Keratinocyte (primary cell): ENCODE measurements around the gene ADARB2. TPM values are rescaled to one million over a fixed set of nuclear protein-coding genes. Genes with fewer than 3 reads are reported as not detected.

Source experiments
- DNase-seq: peaks from one replicate; pipeline ENCODE4 v3.0.0-alpha.2; 2011; ENCODE audit warnings: low read depth, missing footprints, low spot score
- FAIRE-seq: peaks from 2 replicates; lab custom pipeline; 2011; peaks lifted over from hg19 to GRCh38; lab: Jason Lieb, UNC
- H2AFZ ChIP-seq: 2 replicates; pipeline ENCODE4 v1.6.0; 2012; ENCODE audit warnings: low read length, control low read depth, inconsistent platforms; ENCODE audit not compliant: control insufficient read depth
- H3K27ac ChIP-seq: 2 replicates; pipeline ENCODE4 v1.5.1; 2011; ENCODE audit warnings: low read length; ENCODE audit not compliant: control insufficient read depth, insufficient read depth
- H3K27me3 ChIP-seq: 3 replicates; pipeline ENCODE4 v1.6.0; 2011; ENCODE audit warnings: low read length; ENCODE audit not compliant: control insufficient read depth, insufficient read depth; ENCODE audit errors: extremely low read depth
- H3K36me3 ChIP-seq, 2 experiments: 2 replicates in 1 of 2; 3 replicates in 1 of 2; pipeline ENCODE4 v1.5.1; 2011; ENCODE audit warnings: low read length in 2 of 2, mild to moderate bottlenecking in 1 of 2; ENCODE audit not compliant: control insufficient read depth in 2 of 2, insufficient read depth in 2 of 2; ENCODE audit errors: extremely low read depth in 1 of 2
- H3K4me1 ChIP-seq: 3 replicates; pipeline ENCODE4 v1.5.1; 2011; ENCODE audit warnings: low read length; ENCODE audit not compliant: control insufficient read depth, insufficient read depth; ENCODE audit errors: extremely low read depth
- H3K4me2 ChIP-seq: 3 replicates; pipeline ENCODE4 v1.6.0; 2011; ENCODE audit warnings: low read depth, low read length; ENCODE audit not compliant: control insufficient read depth, insufficient read depth; ENCODE audit errors: extremely low read depth
- H3K4me3 ChIP-seq, 3 experiments: fragments of 200-600 bp in 1 of 3; sonication (generic) in 1 of 3; 2 replicates in 2 of 3; 3 replicates in 1 of 3; pipeline ENCODE4 v1.5.1; 2011 to 2016; ENCODE audit warnings: low read length in 3 of 3, mild to moderate bottlenecking in 3 of 3, control low read depth in 2 of 3, inconsistent platforms in 1 of 3, low read depth in 1 of 3, mixed read lengths in 1 of 3, mixed run types in 1 of 3, moderate library complexity in 1 of 3; ENCODE audit not compliant: control insufficient read depth in 2 of 3, insufficient read depth in 2 of 3; ENCODE audit errors: extremely low read depth in 1 of 3
- H3K79me2 ChIP-seq: 2 replicates; pipeline ENCODE4 v1.6.0; 2012; ENCODE audit warnings: low read length; ENCODE audit not compliant: control insufficient read depth, insufficient read depth
- H3K9ac ChIP-seq: 3 replicates; pipeline ENCODE4 v1.6.0; 2011; ENCODE audit warnings: low read length; ENCODE audit not compliant: control insufficient read depth, insufficient read depth; ENCODE audit errors: extremely low read depth
- H3K9me1 ChIP-seq: 3 replicates; pipeline ENCODE4 v1.6.0; 2011; ENCODE audit warnings: low read length; ENCODE audit not compliant: control insufficient read depth, insufficient read depth; ENCODE audit errors: extremely low read depth
- H3K9me3 ChIP-seq: 2 replicates; pipeline ENCODE4 v1.5.1; 2012; ENCODE audit warnings: low read depth, low read length; ENCODE audit not compliant: control insufficient read depth
- H4K20me1 ChIP-seq: 3 replicates; pipeline ENCODE4 v1.6.0; 2011; ENCODE audit warnings: low read length; ENCODE audit not compliant: control insufficient read depth, insufficient read depth; ENCODE audit errors: extremely low read depth
- EZH2 ChIP-seq: IDR thresholded peaks from one replicate; pipeline ENCODE4 v1.6.1; 2012; ENCODE audit warnings: inconsistent platforms, mild to moderate bottlenecking, low read length, moderate library complexity
- dilution Hi-C: fragments of 300-500 bp; cut with MboI; formaldehyde crosslinking; loops from one replicate; pipeline ENCODE4 v1.7.0; 2020; ENCODE audit warnings: low sequenced_read_pairs; ENCODE audit not compliant: extremely low pct_ligation_motif_present
- polyA plus RNA-seq, 5 experiments: library from polyadenylated mRNA; depleted of rRNA in 3 of 5; stranded (reverse) in 3 of 5; stranded (forward) in 1 of 5; unstranded in 1 of 5; fragments of >200 nt; gene quantifications; 1 replicate in 1 of 5; 2 replicates in 3 of 5; 3 replicates in 1 of 5; pipeline versions ENCODE4 v1.2.1 to v1.2.3, GENCODE V29; 2011 to 2012; ENCODE audit warnings: missing spikeins in 2 of 5, low read depth in 1 of 5, low replicate concordance in 1 of 5
- TF ChIP-seq, protein P1 (sequence below), 3 experiments: IDR thresholded peaks in 1 of 3; conservative IDR thresholded peaks in 1 of 3; optimal IDR thresholded peaks in 1 of 3; 2 replicates in 2 of 3; 3 replicates in 1 of 3; pipeline versions ENCODE3 to v1.5.1; 2011; ENCODE audit warnings: low read length in 3 of 3, mild to moderate bottlenecking in 3 of 3, moderate library complexity in 2 of 3, control low read depth in 1 of 3, inconsistent platforms in 1 of 3; ENCODE audit not compliant: insufficient read depth in 2 of 3; ENCODE audit errors: extremely low read depth in 1 of 3

The ADARB2 gene
- polyA plus RNA-seq, 1 donor (not counting 4 experiments of a cell fraction or from before 2014, with no cell fraction given), result not detected

DNA sequence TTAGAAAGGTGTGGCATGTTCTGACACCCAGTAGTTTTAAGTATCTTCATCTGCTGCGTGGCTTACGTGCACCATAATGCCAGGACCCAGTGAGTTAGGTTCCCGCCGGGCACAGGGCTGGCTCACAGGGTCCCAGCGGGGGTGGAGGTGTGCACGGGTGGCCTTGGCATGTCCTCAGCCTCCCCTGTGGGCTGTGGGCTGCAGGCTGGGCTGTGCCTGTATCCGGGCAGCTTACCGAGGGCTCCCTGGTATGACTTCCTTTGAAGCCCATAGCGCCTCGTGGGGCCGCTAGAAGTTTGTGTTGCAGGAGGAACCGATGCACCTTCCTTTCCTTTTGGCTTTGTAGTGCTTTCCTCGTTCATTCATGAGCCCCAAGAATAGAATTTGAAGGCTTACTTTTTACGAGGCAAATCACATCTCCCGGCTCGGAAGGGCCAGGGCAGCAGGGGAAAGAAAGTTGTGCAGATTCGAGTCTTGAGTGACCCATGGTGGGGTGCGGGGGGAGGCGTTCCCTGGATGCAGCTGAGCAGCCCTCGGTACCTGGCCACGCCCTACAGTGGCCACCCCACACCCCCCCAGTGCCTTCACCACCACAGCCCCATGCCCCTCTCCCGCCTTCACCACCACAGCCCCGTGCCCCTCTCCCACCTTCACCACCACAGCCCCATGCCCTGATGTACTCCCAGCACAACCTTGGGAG lies 568.0 kb downstream of the ADARB2 start:
- dilution Hi-C loops, result no loop called here
- H3K4me3 ChIP-seq, result no peak overlapping the region

DNA sequence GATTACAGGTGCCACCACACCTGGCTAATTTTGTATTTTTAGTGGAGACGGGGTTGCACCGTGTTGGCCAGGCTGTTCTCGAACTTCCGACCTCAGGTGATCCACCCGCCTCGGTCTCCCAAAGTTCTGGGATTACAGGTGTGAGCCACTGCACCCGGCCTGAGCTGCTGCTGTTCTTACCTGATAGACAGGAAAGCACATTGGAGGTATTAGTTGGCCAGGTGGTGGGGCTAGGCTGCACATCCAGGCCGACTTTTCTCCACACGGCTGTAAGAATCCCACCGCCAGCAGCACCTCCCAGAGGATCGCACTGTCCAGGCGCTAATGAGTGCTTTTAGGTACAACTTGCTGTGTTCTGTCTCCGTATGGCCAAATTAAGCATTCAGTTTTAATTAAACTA lies 568.6 kb downstream of the ADARB2 start:
- Histone ChIP-seq H3K4me1 (no peaks in the 10 kb centered on the region), H4K20me1 (no peaks in the 10 kb centered on the region), H3K9me3 (no peaks in the 10 kb centered on the region), H3K36me3 (no peaks in the 10 kb centered on the region), H3K4me3 (no peak overlapping the region), H3K4me2 (no peak overlapping the region), H3K79me2 (no peaks in the 10 kb centered on the region), H2AFZ (no peak overlapping the region), H3K9me1 (no peaks in the 10 kb centered on the region), H3K9ac (no peak overlapping the region), H3K27ac (no peak overlapping the region), H3K27me3 (no peaks in the 10 kb centered on the region)
- no peak for TF ChIP-seq EZH2
- TF ChIP-seq, protein P1, sequence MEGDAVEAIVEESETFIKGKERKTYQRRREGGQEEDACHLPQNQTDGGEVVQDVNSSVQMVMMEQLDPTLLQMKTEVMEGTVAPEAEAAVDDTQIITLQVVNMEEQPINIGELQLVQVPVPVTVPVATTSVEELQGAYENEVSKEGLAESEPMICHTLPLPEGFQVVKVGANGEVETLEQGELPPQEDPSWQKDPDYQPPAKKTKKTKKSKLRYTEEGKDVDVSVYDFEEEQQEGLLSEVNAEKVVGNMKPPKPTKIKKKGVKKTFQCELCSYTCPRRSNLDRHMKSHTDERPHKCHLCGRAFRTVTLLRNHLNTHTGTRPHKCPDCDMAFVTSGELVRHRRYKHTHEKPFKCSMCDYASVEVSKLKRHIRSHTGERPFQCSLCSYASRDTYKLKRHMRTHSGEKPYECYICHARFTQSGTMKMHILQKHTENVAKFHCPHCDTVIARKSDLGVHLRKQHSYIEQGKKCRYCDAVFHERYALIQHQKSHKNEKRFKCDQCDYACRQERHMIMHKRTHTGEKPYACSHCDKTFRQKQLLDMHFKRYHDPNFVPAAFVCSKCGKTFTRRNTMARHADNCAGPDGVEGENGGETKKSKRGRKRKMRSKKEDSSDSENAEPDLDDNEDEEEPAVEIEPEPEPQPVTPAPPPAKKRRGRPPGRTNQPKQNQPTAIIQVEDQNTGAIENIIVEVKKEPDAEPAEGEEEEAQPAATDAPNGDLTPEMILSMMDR (optimal IDR thresholded peaks at IDR 0.05 in 1 of 3, IDR thresholded peaks at IDR 0.05 in 1 of 3, conservative IDR thresholded peaks at IDR 0.05 in 1 of 3; ENCODE audit: extremely low read depth in 1 of 3, insufficient read depth in 2 of 3, low read length in 3 of 3), result no peak
- dilution Hi-C loops, result no loop called here
- DNase-seq, result no peak
- no peak for FAIRE-seq

More for the DNA sequence above, 568.0 kb downstream of the ADARB2 start:
- TF ChIP-seq EZH2, result no peak
- TF ChIP-seq, protein P1 (optimal IDR thresholded peaks at IDR 0.05 in 1 of 3, IDR thresholded peaks at IDR 0.05 in 1 of 3, conservative IDR thresholded peaks at IDR 0.05 in 1 of 3; ENCODE audit: extremely low read depth in 1 of 3, insufficient read depth in 2 of 3, low read length in 3 of 3), result no peak
- H3K36me3 ChIP-seq, result no peaks in the 10 kb centered on the region
- H3K27ac ChIP-seq, result no peak overlapping the region
- no peaks in the 10 kb centered on the region for H3K79me2 ChIP-seq
- FAIRE-seq (no peak), DNase-seq (no peak)
- no peaks in the 10 kb centered on the region for H4K20me1 ChIP-seq
- no peak overlapping the region for H2AFZ ChIP-seq
- no peaks in the 10 kb centered on the region for H3K9me1 ChIP-seq
- no peaks in the 10 kb centered on the region for H3K9me3 ChIP-seq
- H3K4me1 ChIP-seq, result no peaks in the 10 kb centered on the region
- H3K27me3 ChIP-seq, result no peaks in the 10 kb centered on the region
- H3K9ac ChIP-seq, result no peak overlapping the region
- no peak overlapping the region for H3K4me2 ChIP-seq
